ENCODE results near the gene AGO3.

DNA sequence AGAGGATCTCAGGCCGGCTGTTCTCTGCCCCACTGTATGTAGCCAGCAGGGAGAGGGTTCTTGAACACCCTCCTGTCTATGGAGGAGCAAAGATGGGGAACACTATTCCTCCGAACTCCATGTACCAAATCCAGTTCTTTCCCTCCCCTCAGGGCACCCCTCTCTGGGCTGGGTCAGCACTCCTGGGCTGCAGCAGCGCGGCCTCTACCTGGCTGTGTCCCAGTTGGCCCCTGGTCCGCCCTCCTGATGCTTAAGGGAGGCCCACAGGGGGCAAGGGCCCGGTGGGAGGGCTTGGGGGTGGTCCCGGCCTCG, 157.3 kb downstream of the AGO3 start:
- TF ChIP-seq, protein P1, sequence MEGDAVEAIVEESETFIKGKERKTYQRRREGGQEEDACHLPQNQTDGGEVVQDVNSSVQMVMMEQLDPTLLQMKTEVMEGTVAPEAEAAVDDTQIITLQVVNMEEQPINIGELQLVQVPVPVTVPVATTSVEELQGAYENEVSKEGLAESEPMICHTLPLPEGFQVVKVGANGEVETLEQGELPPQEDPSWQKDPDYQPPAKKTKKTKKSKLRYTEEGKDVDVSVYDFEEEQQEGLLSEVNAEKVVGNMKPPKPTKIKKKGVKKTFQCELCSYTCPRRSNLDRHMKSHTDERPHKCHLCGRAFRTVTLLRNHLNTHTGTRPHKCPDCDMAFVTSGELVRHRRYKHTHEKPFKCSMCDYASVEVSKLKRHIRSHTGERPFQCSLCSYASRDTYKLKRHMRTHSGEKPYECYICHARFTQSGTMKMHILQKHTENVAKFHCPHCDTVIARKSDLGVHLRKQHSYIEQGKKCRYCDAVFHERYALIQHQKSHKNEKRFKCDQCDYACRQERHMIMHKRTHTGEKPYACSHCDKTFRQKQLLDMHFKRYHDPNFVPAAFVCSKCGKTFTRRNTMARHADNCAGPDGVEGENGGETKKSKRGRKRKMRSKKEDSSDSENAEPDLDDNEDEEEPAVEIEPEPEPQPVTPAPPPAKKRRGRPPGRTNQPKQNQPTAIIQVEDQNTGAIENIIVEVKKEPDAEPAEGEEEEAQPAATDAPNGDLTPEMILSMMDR (IDR thresholded peaks at IDR 0.05): no peak
- no peak for TF ChIP-seq POLR2A (IDR thresholded peaks at IDR 0.05)
